Cardiac septum (tissue), 1 donor: ENCODE data around the gene SEMA3D. TPM values are rescaled to one million over a fixed set of nuclear protein-coding genes. Genes with fewer than 3 reads are reported as not detected.

Experiments used
- DNase-seq: peaks from one replicate; pipeline ENCODE4 v3.0.0-alpha.2; 2020; ENCODE audit warnings: low spot score
- intact Hi-C: fragments of 100-400 bp; cut with DNase I; formaldehyde crosslinking; loops from one replicate; pipeline ENCODE4 v1.14.0; 2022
- total RNA-seq: library from RNA; stranded (reverse); fragmentation: NEBNext Ultra II Directional; extraction: Animal tissue kit (Norgen Biotek cat#: 25700); gene quantifications from one replicate; pipeline ENCODE4 v1.2.1, GENCODE V29; 2021
- donor health status: DM: no; HTN: no; CAD: no.

The SEMA3D gene
- total RNA-seq, 1 donor from 2014 or later, result 1.9 TPM

- intact Hi-C loops, result no loop called here
- DNase-seq, result no peak
Observed at GRCh38 chr7:85054306-85054705, 132.6 kb downstream of the SEMA3D start.

GRCh38 chr7:85052894-85053293 is 134.0 kb downstream of the SEMA3D start:
- no peak for DNase-seq
- intact Hi-C loops, result no loop called here

- no peak for DNase-seq
- intact Hi-C loops, result no loop called here
Observed at GRCh38 chr7:85052056-85052737, 134.7 kb downstream of the SEMA3D start.

GRCh38 chr7:85046534-85046933 is 140.3 kb downstream of the SEMA3D start:
- intact Hi-C loops, result no loop called here

GRCh38 chr7:85041605-85042216 is 145.1 kb downstream of the SEMA3D start:
- intact Hi-C loops, result loop anchor here (5.0 kb wide), 2 partner anchors 146 to 511 kb away; partner anchors contain the start of gene SEMA3D

More at GRCh38 chr7:85046534-85046933, 140.3 kb downstream of the SEMA3D start:
- no peak for DNase-seq

DNA sequence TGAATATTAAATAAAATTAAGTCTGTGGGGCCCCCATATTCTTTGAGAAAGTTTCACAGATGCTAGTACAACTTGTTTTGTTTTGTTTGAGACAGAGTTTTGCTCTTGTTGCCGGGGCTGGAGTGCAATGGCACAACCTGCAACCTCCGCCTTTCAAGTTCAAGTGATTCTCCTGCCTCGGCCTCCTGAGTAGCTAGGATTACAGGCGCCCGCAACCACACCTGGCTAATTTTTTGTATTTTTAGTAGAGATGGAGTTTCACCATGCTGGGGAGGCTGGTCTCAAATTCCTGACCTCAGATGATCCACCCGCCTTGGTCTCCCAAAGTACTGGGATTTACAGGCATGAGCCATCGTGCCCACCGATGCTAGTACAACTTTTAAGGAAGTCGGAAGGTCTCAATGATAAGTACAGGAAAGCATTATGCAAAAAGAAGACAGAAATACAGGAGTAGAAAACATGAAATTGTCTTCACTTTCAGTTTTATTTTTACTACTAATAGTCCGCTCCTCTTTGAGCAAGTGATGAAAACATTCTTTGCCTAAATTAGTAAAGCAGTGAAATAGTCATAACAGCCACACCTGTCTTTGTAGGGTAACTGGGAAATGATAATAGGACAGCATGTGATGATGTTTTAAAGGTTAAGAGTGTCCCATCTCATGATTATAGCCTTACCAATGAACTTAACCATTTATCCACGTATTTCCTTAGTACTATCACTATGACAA is 147.5 kb downstream of the SEMA3D start:
- intact Hi-C loops, result no loop called here

More at GRCh38 chr7:85041605-85042216, 145.1 kb downstream of the SEMA3D start:
- no peak for DNase-seq

GRCh38 chr7:85038466-85038865 is 148.4 kb downstream of the SEMA3D start:
- intact Hi-C loops, result no loop called here
- DNase-seq, result no peak

More for the DNA sequence above, 147.5 kb downstream of the SEMA3D start:
- no peak for DNase-seq

DNA sequence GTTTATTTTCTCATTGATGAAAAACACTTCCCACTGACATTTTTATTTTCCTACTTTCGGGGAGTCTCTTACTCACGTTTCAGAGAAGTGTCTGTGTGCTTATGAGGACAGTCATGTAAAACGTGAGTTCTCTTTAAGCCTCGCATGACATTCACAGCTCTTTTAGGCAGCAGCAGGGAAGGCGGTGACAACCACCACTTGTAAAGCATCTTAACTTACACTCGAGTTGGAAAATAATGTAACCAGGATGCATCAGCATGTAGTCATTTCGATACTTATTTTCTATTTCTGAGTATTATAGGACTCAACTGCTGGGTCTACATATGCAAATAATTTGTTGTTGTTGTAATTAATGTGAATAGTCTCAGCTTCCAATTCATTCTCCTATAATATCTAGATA is 153.6 kb downstream of the SEMA3D start:
- intact Hi-C loops, result no loop called here
- no peak for DNase-seq

DNA sequence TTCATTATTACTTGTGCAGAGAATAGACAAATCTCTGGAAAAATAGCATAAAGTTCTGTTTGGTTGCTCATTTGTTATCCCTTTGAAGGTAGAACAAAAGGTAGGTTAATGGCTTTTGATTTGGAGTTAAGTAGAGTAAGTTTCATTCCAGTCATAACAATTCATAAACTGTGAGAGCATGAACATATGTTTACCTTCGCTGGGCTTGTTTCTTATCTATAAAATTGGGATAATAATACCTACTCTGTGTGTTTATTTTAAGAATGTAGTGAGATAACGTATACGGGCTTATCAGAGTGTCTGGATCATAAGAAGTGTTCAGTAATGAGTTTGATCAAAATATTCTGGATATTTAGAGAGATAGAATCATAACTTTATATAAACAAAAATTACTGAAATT is 155.4 kb downstream of the SEMA3D start:
- DNase-seq, result no peak
- intact Hi-C loops, result no loop called here

- intact Hi-C loops, result no loop called here
- no peak for DNase-seq
Observed at GRCh38 chr7:85030893-85031292, 156.0 kb downstream of the SEMA3D start.

GRCh38 chr7:85025312-85025756 is 161.5 kb downstream of the SEMA3D start:
- DNase-seq, result no peak
- intact Hi-C loops, result loop anchor here (2.0 to 10.0 kb wide), 2 partner anchors 831 to 1051 kb away; partner anchors contain the start of gene SEMA3A

GRCh38 chr7:85023916-85024315 is 162.9 kb downstream of the SEMA3D start:
- DNase-seq, result no peak
- intact Hi-C loops, result loop anchor here (2.0 to 10.0 kb wide), 3 partner anchors 829 to 1087 kb away; partner anchors contain the start of gene SEMA3A

DNA sequence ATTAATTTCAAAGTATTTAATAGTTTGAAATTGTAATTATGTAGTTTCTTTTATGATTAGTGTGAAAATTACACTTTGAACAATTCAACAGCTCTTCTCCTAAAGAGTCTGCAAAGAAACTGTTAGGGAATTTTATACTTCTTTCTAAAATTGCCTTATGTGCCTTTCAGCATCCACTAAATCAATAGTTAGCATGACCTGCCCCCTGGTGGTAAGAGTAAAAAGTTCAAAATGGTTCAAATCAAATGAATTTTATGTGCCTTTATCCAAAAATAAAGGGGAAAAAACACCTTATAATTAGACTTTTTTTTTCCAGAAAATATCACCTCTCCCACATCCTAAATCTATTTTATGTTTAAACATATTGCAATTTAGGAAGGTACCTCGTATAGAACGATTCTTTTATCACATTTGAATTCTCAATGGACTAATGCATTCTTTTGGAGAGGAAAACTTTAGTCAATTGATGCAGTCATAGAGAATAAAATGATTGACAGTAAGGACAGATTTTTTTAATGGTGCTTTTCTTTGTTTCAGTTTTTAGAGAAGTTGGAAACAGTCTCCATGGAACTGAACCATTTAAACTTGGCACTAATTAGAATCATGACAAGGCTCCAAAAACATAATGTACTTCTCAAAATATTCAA is 163.7 kb downstream of the SEMA3D start:
- intact Hi-C loops, result loop anchor here (5.0 to 10.0 kb wide), 2 partner anchors 828 to 1086 kb away; partner anchors contain the start of gene SEMA3A
- DNase-seq, result no peak

GRCh38 chr7:85022064-85022697 is 164.7 kb downstream of the SEMA3D start:
- intact Hi-C loops, result loop anchor here (5.0 to 10.0 kb wide), 2 partner anchors 827 to 1085 kb away; partner anchors contain the start of gene SEMA3A
- no peak for DNase-seq

- no peak for DNase-seq
- intact Hi-C loops, result loop anchor here (5.0 to 10.0 kb wide), 2 partner anchors 826 to 1084 kb away; partner anchors contain the start of gene SEMA3A
Observed at GRCh38 chr7:85021101-85021704, 165.7 kb downstream of the SEMA3D start.

- no peak for DNase-seq
- intact Hi-C loops, result loop anchor here (5.0 to 10.0 kb wide), 2 partner anchors 825 to 1082 kb away; partner anchors contain the start of gene SEMA3A
Observed at GRCh38 chr7:85019778-85020177, 167.1 kb downstream of the SEMA3D start.

DNA sequence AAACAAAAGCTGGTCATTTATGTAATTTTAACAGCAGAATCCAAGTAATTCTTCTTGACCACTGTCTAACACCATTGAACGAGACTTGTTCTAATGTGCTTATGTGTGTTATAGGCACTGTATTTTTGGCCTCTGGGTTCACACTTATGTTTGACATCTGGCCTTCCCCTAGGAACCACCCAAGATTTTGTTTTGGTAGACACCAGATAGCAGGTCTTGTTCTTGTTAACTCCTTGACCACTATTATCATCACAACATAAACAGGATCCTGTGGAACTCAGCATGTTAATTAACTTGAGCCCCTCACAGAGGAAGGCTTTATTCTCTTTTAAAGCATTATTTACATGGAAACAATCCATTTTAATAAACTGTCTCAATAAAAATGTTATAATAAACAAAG is 167.7 kb downstream of the SEMA3D start:
- intact Hi-C loops, result no loop called here
- no peak for DNase-seq

GRCh38 chr7:85018498-85018897 is 168.4 kb downstream of the SEMA3D start:
- DNase-seq, result no peak
- intact Hi-C loops, result no loop called here

DNA sequence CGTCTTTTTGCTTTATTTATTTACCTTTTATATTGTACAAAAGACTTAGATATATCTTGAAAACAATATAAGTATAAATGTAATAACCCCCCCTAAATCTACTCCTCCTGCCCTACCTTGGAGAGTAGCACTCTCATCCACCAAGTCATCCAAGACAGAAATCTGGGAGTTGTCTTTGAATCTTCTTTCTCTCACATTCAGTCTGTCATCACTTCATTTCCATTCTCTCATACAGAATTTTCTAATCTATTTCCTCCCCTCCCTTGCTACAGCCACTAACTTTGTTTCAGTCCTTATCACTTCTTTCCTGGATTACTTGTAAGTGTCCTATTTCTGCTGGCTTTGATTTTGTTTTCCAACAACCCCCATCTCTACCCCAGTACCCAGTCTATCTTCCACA is 170.6 kb downstream of the SEMA3D start:
- intact Hi-C loops, result no loop called here
- DNase-seq, result no peak
